WTC11 (cell line): ENCODE results near the gene CCL23. TPM values are rescaled to one million over a fixed set of nuclear protein-coding genes. Genes with fewer than 3 reads are reported as not detected.

Experiments used
- ATAC-seq: fragments of 200-7000 bp; cut with Tn5 transposase; 2 replicates; pipeline ENCODE4 v1.10.0; 2021; ENCODE audit warnings: mild to moderate bottlenecking, moderate library complexity
- CTCF ChIA-PET: fragments of 300-600 bp; sonication (Branson Sonifier 250); formaldehyde crosslinking; loops from one replicate; lab custom pipeline; 2021; ENCODE audit warnings: antibody characterized with exemption; lab: Charles Lee
- POLR2A ChIA-PET: fragments of 350-600 bp; sonication (Branson Sonifier 250); formaldehyde crosslinking; loops from one replicate; lab custom pipeline; 2021; ENCODE audit warnings: antibody characterized with exemption; lab: Charles Lee
- DNase-seq: peaks from one replicate; pipeline ENCODE4 v3.0.0; 2021; ENCODE audit warnings: low spot score
- H3K27ac Mint-ChIP-seq: 2 replicates; pipeline ENCODE4 v1.8.0; 2021; ENCODE audit warnings: mixed read lengths
- H3K27me3 Mint-ChIP-seq: 2 replicates; pipeline ENCODE4 v1.8.0; 2021; ENCODE audit warnings: low read depth, mild to moderate bottlenecking, moderate library complexity, mixed read lengths
- H3K36me3 Mint-ChIP-seq: 2 replicates; pipeline ENCODE4 v1.8.0; 2021; ENCODE audit warnings: mixed read lengths
- H3K4me1 Mint-ChIP-seq: 2 replicates; pipeline ENCODE4 v1.8.0; 2022; ENCODE audit warnings: mixed read lengths
- H3K4me3 Mint-ChIP-seq: 2 replicates; pipeline ENCODE4 v1.8.0; 2021; ENCODE audit warnings: mild to moderate bottlenecking, moderate library complexity, mixed read lengths
- H3K9me3 Mint-ChIP-seq: 2 replicates; pipeline ENCODE4 v1.8.0; 2021; ENCODE audit warnings: mixed read lengths
- AFF4 ChIP-seq: sonication (generic); formaldehyde crosslinking; IDR thresholded peaks from 2 replicates; pipeline ENCODE4 v1.8.1; 2023; ENCODE audit warnings: mild to moderate bottlenecking, missing genetic modification reagents, borderline replicate concordance
- ARID4B ChIP-seq: sonication (generic); formaldehyde crosslinking; IDR thresholded peaks from 2 replicates; pipeline ENCODE4 v1.8.0; 2023; ENCODE audit warnings: missing genetic modification reagents, mild to moderate bottlenecking, borderline replicate concordance
- ATF3 ChIP-seq: sonication (generic); formaldehyde crosslinking; conservative IDR thresholded peaks from 2 replicates; pipeline ENCODE4 v1.8.1; 2022; ENCODE audit warnings: mild to moderate bottlenecking, missing genetic modification reagents
- CREB1 ChIP-seq: sonication (generic); formaldehyde crosslinking; IDR thresholded peaks from 2 replicates; pipeline ENCODE4 v1.8.0; 2023; ENCODE audit warnings: mild to moderate bottlenecking, missing genetic modification reagents
- CREM ChIP-seq: sonication (generic); formaldehyde crosslinking; IDR thresholded peaks from 2 replicates; pipeline ENCODE4 v1.8.1; 2022; ENCODE audit warnings: mild to moderate bottlenecking, missing genetic modification reagents, moderate library complexity
- FOXP1 ChIP-seq: sonication (generic); formaldehyde crosslinking; IDR thresholded peaks from 2 replicates; pipeline ENCODE4 v1.8.0; 2022; ENCODE audit warnings: missing genetic modification reagents, mild to moderate bottlenecking, moderate library complexity, borderline replicate concordance
- FOXP4 ChIP-seq: sonication (generic); formaldehyde crosslinking; IDR thresholded peaks from 2 replicates; pipeline ENCODE4 v1.8.0; 2022; ENCODE audit warnings: mild to moderate bottlenecking, missing genetic modification reagents
- IRF2 ChIP-seq: sonication (generic); formaldehyde crosslinking; IDR thresholded peaks from 2 replicates; pipeline ENCODE4 v1.8.0; 2022; ENCODE audit warnings: low read depth, missing genetic modification reagents, borderline replicate concordance
- NFATC4 ChIP-seq: fragments of 250-450 bp; sonication (Bioruptor Pico); IDR thresholded peaks from 2 replicates; pipeline ENCODE4 v1.9.0; 2021; ENCODE audit warnings: mild to moderate bottlenecking
- NR3C1 ChIP-seq: sonication (generic); formaldehyde crosslinking; conservative IDR thresholded peaks from 2 replicates; pipeline ENCODE4 v1.8.1; 2023; ENCODE audit warnings: low read depth, mild to moderate bottlenecking, missing genetic modification reagents
- SMAD3 ChIP-seq: sonication (generic); formaldehyde crosslinking; IDR thresholded peaks from 2 replicates; pipeline ENCODE4 v1.8.0; 2022; ENCODE audit warnings: missing genetic modification reagents, mild to moderate bottlenecking, borderline replicate concordance
- STAT6 ChIP-seq: sonication (generic); formaldehyde crosslinking; conservative IDR thresholded peaks from 2 replicates; pipeline ENCODE4 v1.8.1; 2023; ENCODE audit warnings: mild to moderate bottlenecking, low read depth, missing genetic modification reagents, moderate library complexity
- ZNF281 ChIP-seq: sonication (generic); formaldehyde crosslinking; IDR thresholded peaks from 2 replicates; pipeline ENCODE4 v1.8.0; 2023; ENCODE audit warnings: mild to moderate bottlenecking, missing genetic modification reagents
- total RNA-seq: library from RNA; stranded (reverse); gene quantifications from 3 replicates; pipeline ENCODE4 v1.2.3, GENCODE V29; 2021

Gene CCL23
- total RNA-seq, 1 experiment from 2014 or later, result not detected

GRCh38 chr17:36027761-36028160 lies 10.0 kb upstream of the CCL23 start:
- no peak overlapping the region for H3K27ac Mint-ChIP-seq
- TF ChIP-seq ZNF281 (CRISPR knock-in tag) (no peak), ATF3 (CRISPR knock-in tag) (no peak), STAT6 (no peak), SMAD3 (CRISPR knock-in tag) (no peak), FOXP1 (CRISPR knock-in tag) (no peak), AFF4 (CRISPR knock-in tag) (no peak)
- ATAC-seq (no peak), DNase-seq (no peak)
- POLR2A ChIA-PET, result no interaction called here
- peaks cover 12% of the 10 kb centered on the region for H3K9me3 Mint-ChIP-seq
- no peak overlapping the region for H3K4me3 Mint-ChIP-seq
- no peaks in the 10 kb centered on the region for H3K36me3 Mint-ChIP-seq
- CTCF ChIA-PET, result interaction anchor here (1.5 kb wide), 1 partner anchor 19 kb away, joined by 4 read pairs; no protein-coding TSS in a partner anchor
- H3K4me1 Mint-ChIP-seq, result peaks cover 11% of the 10 kb centered on the region
- H3K27me3 Mint-ChIP-seq, result peaks cover 8% of the 10 kb centered on the region

GRCh38 chr17:36024106-36024869 lies 6.5 kb upstream of the CCL23 start:
- Mint-ChIP-seq H3K9me3 (peaks cover 18% of the 10 kb centered on the region), H3K27ac (no peak overlapping the region), H3K4me1 (no peaks in the 10 kb centered on the region), H3K4me3 (no peak overlapping the region), H3K27me3 (peaks cover 25% of the 10 kb centered on the region), H3K36me3 (no peaks in the 10 kb centered on the region; the same call in 1 of the 2 replicates)
- DNase-seq, result no peak
- ChIA-PET CTCF (interaction anchor here (1.4 to 1.9 kb wide), 2 partner anchors 15 to 48 kb away, joined by 4 to 6 read pairs; no protein-coding TSS in a partner anchor), POLR2A (no interaction called here)
- ATAC-seq, result no peak
- TF ChIP-seq ARID4B (CRISPR knock-in tag), result no peak
- TF ChIP-seq FOXP4 (CRISPR knock-in tag), result no peak
- TF ChIP-seq NFATC4, result no peak
- no peak for TF ChIP-seq NR3C1
- no peak for TF ChIP-seq CREB1 (CRISPR knock-in tag)
- no peak for TF ChIP-seq IRF2
- TF ChIP-seq CREM (CRISPR knock-in tag), result no peak
